ENCODE measurements around the gene EFCAB6. TPM values are rescaled to one million over a fixed set of nuclear protein-coding genes. Genes with fewer than 3 reads are reported as not detected.

The EFCAB6 gene
- total RNA-seq, 3 donors from 2014 or later = 3.0 to 9.8 (median 5.9) TPM

DNA sequence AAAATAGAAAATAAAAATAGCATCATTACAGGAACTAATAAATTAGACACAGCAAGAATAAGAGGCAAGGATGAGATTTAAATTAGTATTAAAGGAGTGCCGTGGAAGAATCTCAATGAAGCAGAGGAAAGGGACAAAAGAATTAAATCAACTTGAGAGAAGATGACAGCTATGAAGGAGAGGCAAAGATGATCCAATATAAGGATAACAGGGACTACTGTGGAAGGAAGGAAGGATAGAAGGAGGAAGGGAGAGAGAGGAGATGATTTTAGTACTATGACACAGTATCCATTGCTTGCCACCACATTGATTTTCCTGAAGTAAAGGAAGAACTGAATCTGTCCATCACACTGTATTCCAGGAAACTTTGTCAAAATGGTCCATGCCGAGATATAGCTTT, 98.0 kb downstream of the EFCAB6 start:
- no peaks in the 10 kb centered on the region for H3K27me3 ChIP-seq
- DNase-seq (ENCODE audit: low spot score in 2 of 2) = no peak
- no peaks in the 10 kb centered on the region for H3K4me1 ChIP-seq
- no peaks in the 10 kb centered on the region for H3K36me3 ChIP-seq
- TF ChIP-seq POLR2A (IDR thresholded peaks at IDR 0.05) = no peak
- no peak for TF ChIP-seq POLR2AphosphoS5 (IDR thresholded peaks at IDR 0.05)
- TF ChIP-seq CTCF (IDR thresholded peaks at IDR 0.05) = no peak
- H3K4me3 ChIP-seq = no peak overlapping the region
- intact Hi-C loops (cut with DNase I; ENCODE audit: low total_unique reads) = no loop called here
- H3K9me3 ChIP-seq = no peaks in the 10 kb centered on the region
- no peak overlapping the region for H3K27ac ChIP-seq

DNA sequence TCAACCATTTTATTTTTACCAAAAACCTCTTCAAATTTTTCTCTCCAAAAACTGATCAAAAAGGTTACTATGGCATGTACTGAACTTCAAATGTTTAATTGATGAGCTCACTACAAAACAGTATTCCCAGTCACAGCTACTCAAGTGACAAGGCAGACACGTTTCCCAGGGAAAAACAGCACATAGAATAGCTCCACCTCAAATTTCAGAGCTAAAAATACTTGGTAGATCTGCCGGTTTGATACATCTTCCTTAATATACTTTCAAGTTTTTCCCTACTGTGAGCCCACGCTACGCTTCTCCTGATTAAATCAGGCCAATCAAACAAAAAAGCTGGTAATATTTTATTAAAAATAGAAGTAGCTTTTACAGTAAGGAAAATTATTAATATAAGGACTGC, 100.4 kb downstream of the EFCAB6 start:
- no peaks in the 10 kb centered on the region for H3K27me3 ChIP-seq

DNA sequence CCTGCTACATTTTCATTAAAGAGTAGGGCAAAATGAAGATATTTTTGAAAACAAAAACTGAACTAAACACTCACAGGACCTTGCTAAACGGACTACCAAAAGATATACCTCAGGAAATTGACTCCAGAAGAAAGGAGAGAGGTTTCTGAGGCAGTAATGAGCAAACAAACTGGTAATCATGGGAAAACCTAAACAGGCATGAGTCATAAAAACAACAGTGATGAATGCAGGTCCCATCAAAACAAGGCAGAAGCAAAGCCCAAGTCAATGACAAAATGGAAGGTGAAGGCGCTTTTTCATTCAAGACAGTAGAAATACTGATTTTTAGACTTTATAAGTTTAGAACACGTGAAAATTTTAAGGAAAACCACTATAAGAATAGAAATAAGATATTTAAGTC, 104.5 kb downstream of the EFCAB6 start:
- DNase-seq (ENCODE audit: low spot score in 2 of 2) = no peak
- Histone ChIP-seq H3K27me3 (no peaks in the 10 kb centered on the region), H3K27ac (no peak overlapping the region), H3K9me3 (peaks cover 16 to 21% of the 10 kb centered on the region in 2 donors), H3K4me3 (no peak overlapping the region), H3K4me1 (no peaks in the 10 kb centered on the region), H3K36me3 (no peaks in the 10 kb centered on the region)
- no peak for TF ChIP-seq POLR2AphosphoS5 (IDR thresholded peaks at IDR 0.05)
- TF ChIP-seq POLR2A (IDR thresholded peaks at IDR 0.05) = no peak
- TF ChIP-seq CTCF (IDR thresholded peaks at IDR 0.05) = no peak
- intact Hi-C loops (cut with DNase I; ENCODE audit: low total_unique reads) = no loop called here

More for the DNA sequence above, 100.4 kb downstream of the EFCAB6 start:
- H3K4me3 ChIP-seq = no peak overlapping the region
- intact Hi-C loops (cut with DNase I; ENCODE audit: low total_unique reads) = no loop called here
- no peak overlapping the region for H3K27ac ChIP-seq
- H3K4me1 ChIP-seq = no peaks in the 10 kb centered on the region
- DNase-seq (ENCODE audit: low spot score in 2 of 2) = no peak
- no peaks in the 10 kb centered on the region for H3K9me3 ChIP-seq
- H3K36me3 ChIP-seq = no peaks in the 10 kb centered on the region
- TF ChIP-seq POLR2AphosphoS5 (IDR thresholded peaks at IDR 0.05) (no peak), POLR2A (IDR thresholded peaks at IDR 0.05) (no peak), CTCF (IDR thresholded peaks at IDR 0.05) (no peak)

GRCh38 chr22:43706571-43707328, 105.4 kb downstream of the EFCAB6 start:
- no peak for DNase-seq (ENCODE audit: low spot score in 2 of 2)
- H3K27ac ChIP-seq = no peak overlapping the region
- H3K9me3 ChIP-seq = peaks cover 16 to 21% of the 10 kb centered on the region in 2 donors
- H3K36me3 ChIP-seq = no peaks in the 10 kb centered on the region
- no peaks in the 10 kb centered on the region for H3K27me3 ChIP-seq
- TF ChIP-seq POLR2A (IDR thresholded peaks at IDR 0.05) (no peak), CTCF (IDR thresholded peaks at IDR 0.05) (no peak), POLR2AphosphoS5 (IDR thresholded peaks at IDR 0.05) (no peak)
- no peaks in the 10 kb centered on the region for H3K4me1 ChIP-seq
- intact Hi-C loops (cut with DNase I; ENCODE audit: low total_unique reads) = no loop called here
- H3K4me3 ChIP-seq = no peak overlapping the region

- Histone ChIP-seq H3K9me3 (peaks cover 16 to 21% of the 10 kb centered on the region in 2 donors), H3K27me3 (no peaks in the 10 kb centered on the region), H3K27ac (no peak overlapping the region), H3K4me3 (no peak overlapping the region), H3K4me1 (no peaks in the 10 kb centered on the region), H3K36me3 (no peaks in the 10 kb centered on the region)
- intact Hi-C loops (cut with DNase I; ENCODE audit: low total_unique reads) = no loop called here
- no peak for DNase-seq (ENCODE audit: low spot score in 2 of 2)
- TF ChIP-seq CTCF (IDR thresholded peaks at IDR 0.05) (no peak), POLR2A (IDR thresholded peaks at IDR 0.05) (no peak), POLR2AphosphoS5 (IDR thresholded peaks at IDR 0.05) (no peak)
Observed at GRCh38 chr22:43706151-43706550, 106.0 kb downstream of the EFCAB6 start.

All from breast epithelium (tissue), 4 donors.